Kidney (tissue), 14 donors: ENCODE data around the gene MAP3K1. TPM values are rescaled to one million over a fixed set of nuclear protein-coding genes. Genes with fewer than 3 reads are reported as not detected.

Source experiments
- DNase-seq, 5 donors: peaks; one replicate each; pipeline ENCODE4 v3.0.0-alpha.2; 2013 to 2020
- FAIRE-seq: peaks from 2 replicates; lab custom pipeline; 2012; peaks lifted over from hg19 to GRCh38; lab: Jason Lieb, UNC
- H3K27ac ChIP-seq, 2 donors: one replicate each; pipeline ENCODE4 v1.7.0; 2013; ENCODE audit warnings: low read depth in 2 of 2, low read length in 2 of 2, inconsistent platforms in 1 of 2
- H3K27me3 ChIP-seq: one replicate; pipeline ENCODE4 v1.7.1; 2013; ENCODE audit warnings: low read length, inconsistent platforms; ENCODE audit not compliant: control insufficient read depth, insufficient read depth
- H3K36me3 ChIP-seq, 3 donors: one replicate each; pipeline versions ENCODE4 v1.7.0 to v1.7.1; 2013; ENCODE audit warnings: low read length in 3 of 3, control low read depth in 1 of 3, inconsistent platforms in 1 of 3; ENCODE audit not compliant: insufficient read depth in 3 of 3, control insufficient read depth in 2 of 3
- H3K4me1 ChIP-seq, 3 donors: one replicate each; pipeline versions ENCODE4 v1.7.0 to v1.7.1; 2013; ENCODE audit warnings: low read length in 3 of 3, inconsistent platforms in 1 of 3, low read depth in 1 of 3; ENCODE audit not compliant: control insufficient read depth in 2 of 3, insufficient read depth in 2 of 3
- H3K4me3 ChIP-seq, 3 donors: one replicate each; pipeline versions ENCODE4 v1.7.0 to v1.8.1; 2013; ENCODE audit warnings: low read length in 3 of 3, control low read depth in 1 of 3, inconsistent platforms in 1 of 3
- H3K9ac ChIP-seq, 3 donors: one replicate each; pipeline versions ENCODE4 v1.7.0 to v1.7.1; 2013; ENCODE audit warnings: low read length in 3 of 3, control low read depth in 1 of 3, inconsistent platforms in 1 of 3
- H3K9me3 ChIP-seq, 3 donors: one replicate each; pipeline versions ENCODE4 v1.7.0 to v1.7.1; 2013; ENCODE audit warnings: low read length in 3 of 3, control low read depth in 1 of 3, inconsistent platforms in 1 of 3; ENCODE audit not compliant: control insufficient read depth in 2 of 3, insufficient read depth in 1 of 3
- CTCF ChIP-seq: IDR thresholded peaks from 3 replicates; pipeline ENCODE4 v1.5.1; 2012; ENCODE audit warnings: mild to moderate bottlenecking, moderate library complexity, borderline replicate concordance; ENCODE audit not compliant: insufficient read depth; ENCODE audit errors: extremely low read depth
- intact Hi-C: fragments of 100-400 bp; cut with DNase I; formaldehyde crosslinking; loops from one replicate; pipeline ENCODE4 v1.11.1; 2022
- polyA plus RNA-seq: library from polyadenylated mRNA; stranded (reverse); fragments of 350-450 nt; fragmentation: Illumina TruSeq; extraction: RNeasy Lipid Tissue Mini Kit (QIAGEN cat#74804); gene quantifications from one replicate; pipeline ENCODE4 v1.2.3, GENCODE V29; 2014; ENCODE audit warnings: low read depth, low replicate concordance; ENCODE audit not compliant: insufficient read depth
- total RNA-seq: library from RNA; stranded (reverse); fragmentation: NEBNext Ultra II Directional; extraction: Animal tissue kit (Norgen Biotek cat#: 25700); gene quantifications from one replicate; pipeline ENCODE4 v1.2.1, GENCODE V29; 2021
- donor health status: control.
- donor health status: control.
- donor health status: control.
- donor health status: control.
- donor health status: control.
- donor health status: DM: yes; HTN: yes; CAD: no.
- donor health status: Normal renal cell carcinoma (clear cell type).

Gene MAP3K1
- total and polyA plus RNA-seq, 2 donors from 2014 or later: 8.1 to 64.0 TPM

GRCh38 chr5:56922922-56923321 is 107.6 kb downstream of the MAP3K1 start:
- H3K4me1 ChIP-seq: no peaks in the 10 kb centered on the region
- no peaks in the 10 kb centered on the region for H3K9me3 ChIP-seq
- no peak for FAIRE-seq
- no peaks in the 10 kb centered on the region for H3K27me3 ChIP-seq
- no peak overlapping the region for H3K4me3 ChIP-seq
- TF ChIP-seq CTCF: no peak
- peaks cover 6 to 21% (median 20%) of the 10 kb centered on the region in 3 donors for H3K36me3 ChIP-seq
- no peak for DNase-seq
- no peak overlapping the region for H3K9ac ChIP-seq
- intact Hi-C loops: no loop called here
- H3K27ac ChIP-seq: no peak overlapping the region

- intact Hi-C loops: no loop called here
- no peak overlapping the region for H3K9ac ChIP-seq
- H3K4me3 ChIP-seq: no peak overlapping the region
- H3K36me3 ChIP-seq: peaks cover 13 to 33% (median 26%) of the 10 kb centered on the region in 3 donors
- H3K4me1 ChIP-seq: no peaks in the 10 kb centered on the region
- no peak overlapping the region for H3K27ac ChIP-seq
- H3K9me3 ChIP-seq: no peaks in the 10 kb centered on the region
- H3K27me3 ChIP-seq: no peaks in the 10 kb centered on the region
- DNase-seq (no peak), FAIRE-seq (no peak)
- TF ChIP-seq CTCF: no peak
Measured at GRCh38 chr5:56934325-56934724, 119.0 kb downstream of the MAP3K1 start.

- DNase-seq: no peak
- Histone ChIP-seq H3K4me1 (no peaks in the 10 kb centered on the region), H3K27me3 (no peaks in the 10 kb centered on the region), H3K9me3 (no peaks in the 10 kb centered on the region), H3K4me3 (no peak overlapping the region), H3K36me3 (peaks cover 19 to 37% (median 30%) of the 10 kb centered on the region in 3 donors), H3K9ac (no peak overlapping the region), H3K27ac (no peak overlapping the region)
- intact Hi-C loops: no loop called here
- FAIRE-seq: no peak
- TF ChIP-seq CTCF: no peak
Measured at GRCh38 chr5:56938858-56939257, 123.5 kb downstream of the MAP3K1 start.

- intact Hi-C loops: no loop called here
- FAIRE-seq (no peak), DNase-seq (no peak)
- Histone ChIP-seq H3K4me3 (no peak overlapping the region), H3K27me3 (no peaks in the 10 kb centered on the region), H3K36me3 (peaks cover 17 to 37% (median 28%) of the 10 kb centered on the region in 3 donors), H3K27ac (no peak overlapping the region), H3K4me1 (no peaks in the 10 kb centered on the region), H3K9ac (no peak overlapping the region), H3K9me3 (no peaks in the 10 kb centered on the region)
- no peak for TF ChIP-seq CTCF
Measured at GRCh38 chr5:56941981-56942380, 126.6 kb downstream of the MAP3K1 start.
